Colonic mucosa (tissue), 4 donors: ENCODE measurements around the gene ATP9B. TPM values are rescaled to one million over a fixed set of nuclear protein-coding genes. Genes with fewer than 3 reads are reported as not detected.

Experiments used
- DNase-seq: peaks from one replicate; pipeline ENCODE4 v3.0.0-alpha.2; 2020
- H3K27ac ChIP-seq: fragments of 200-600 bp; one replicate; pipeline ENCODE4 v1.8.0; 2021
- H3K27me3 ChIP-seq: fragments of 200-600 bp; one replicate; pipeline ENCODE4 v1.8.0; 2021
- H3K36me3 ChIP-seq: fragments of 200-600 bp; one replicate; pipeline ENCODE4 v1.8.0; 2021
- H3K4me1 ChIP-seq: fragments of 200-600 bp; one replicate; pipeline ENCODE4 v1.8.0; 2021; ENCODE audit warnings: mild to moderate bottlenecking
- H3K4me3 ChIP-seq: fragments of 200-600 bp; one replicate; pipeline ENCODE4 v1.8.0; 2021
- H3K9ac ChIP-seq, 2 donors: one replicate each; pipeline ENCODE4 v1.7.0; 2013; ENCODE audit warnings: control low read depth in 2 of 2, low read depth in 2 of 2, low read length in 2 of 2
- H3K9me3 ChIP-seq: fragments of 200-600 bp; one replicate; pipeline ENCODE4 v1.8.0; 2021
- intact Hi-C: fragments of 100-400 bp; cut with DNase I; formaldehyde crosslinking; loops from one replicate; pipeline ENCODE4 v1.14.1; 2022
- total RNA-seq, 2 donors: library from RNA; stranded (reverse); fragmentation: NEBNext Ultra II Directional in 1 of 2; extraction: Animal tissue kit (Norgen Biotek cat#: 25700) in 1 of 2; gene quantifications; one replicate each; pipeline ENCODE4 v1.2.1, GENCODE V29; 2021
- TF ChIP-seq, protein P1 (sequence below): fragments of 200-600 bp; IDR thresholded peaks from one replicate; pipeline ENCODE4 v1.8.0; 2022; ENCODE audit warnings: antibody characterized with exemption, mild to moderate bottlenecking
- donor health status: healthy.
- donor health status: DM: no; HTN: no; CAD: no.
- donor health status: DM: no; HTN: no; CAD: no.

ATP9B gene
- total RNA-seq, 2 donors from 2014 or later: 20.4 to 30.3 TPM

DNA sequence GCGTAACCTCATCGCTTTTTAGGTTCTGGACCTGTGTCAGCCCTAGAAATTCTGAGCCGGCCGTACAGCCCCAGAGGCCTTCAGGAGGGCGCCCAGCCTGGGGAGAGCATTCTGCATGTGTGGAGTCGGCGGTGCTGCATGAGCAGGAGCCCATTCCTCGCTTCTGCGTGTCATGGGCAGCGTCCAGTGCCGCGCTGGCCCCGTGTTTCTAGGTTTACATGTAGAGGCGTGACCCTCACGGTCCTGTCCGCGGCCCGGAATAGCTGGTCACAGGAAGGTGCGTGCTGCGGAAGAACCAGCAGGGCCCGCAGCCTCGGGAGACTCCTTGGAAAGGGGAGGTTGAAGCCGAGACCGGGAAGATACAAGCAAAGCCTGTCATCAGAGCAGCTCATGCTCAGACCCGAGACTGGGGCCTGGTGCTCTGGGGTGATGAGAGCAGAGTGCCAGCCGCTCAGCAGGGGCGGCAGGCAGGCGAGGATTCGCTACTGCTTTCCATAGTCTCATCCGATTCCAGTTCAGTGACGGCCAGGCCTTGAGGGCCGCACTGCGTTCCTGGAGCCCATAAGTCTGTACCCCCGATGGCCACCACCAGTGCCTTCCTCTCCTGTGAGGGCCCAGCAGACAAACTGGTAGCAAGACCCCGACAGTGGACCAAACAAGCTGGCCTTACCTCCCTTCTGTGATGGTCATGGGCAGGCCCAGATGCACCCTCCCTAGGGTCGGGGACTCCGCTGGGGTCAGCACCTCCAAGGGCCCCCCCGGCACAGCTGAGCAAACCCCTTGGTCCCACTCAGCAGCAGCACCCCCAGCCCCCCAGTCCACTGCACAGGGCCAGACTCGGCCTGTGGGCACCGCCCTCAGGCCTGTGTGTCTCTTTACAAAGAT, 311.0 kb downstream of the ATP9B start:
- no peaks in the 10 kb centered on the region for H3K36me3 ChIP-seq
- no peaks in the 10 kb centered on the region for H3K27me3 ChIP-seq
- intact Hi-C loops: loop anchor here (1.0 to 5.0 kb wide), 2 partner anchors 147 to 263 kb away; no protein-coding TSS in a partner anchor
- H3K4me3 ChIP-seq: no peak overlapping the region
- H3K9ac ChIP-seq: no peak overlapping the region
- no peaks in the 10 kb centered on the region for H3K9me3 ChIP-seq
- TF ChIP-seq, protein P1, sequence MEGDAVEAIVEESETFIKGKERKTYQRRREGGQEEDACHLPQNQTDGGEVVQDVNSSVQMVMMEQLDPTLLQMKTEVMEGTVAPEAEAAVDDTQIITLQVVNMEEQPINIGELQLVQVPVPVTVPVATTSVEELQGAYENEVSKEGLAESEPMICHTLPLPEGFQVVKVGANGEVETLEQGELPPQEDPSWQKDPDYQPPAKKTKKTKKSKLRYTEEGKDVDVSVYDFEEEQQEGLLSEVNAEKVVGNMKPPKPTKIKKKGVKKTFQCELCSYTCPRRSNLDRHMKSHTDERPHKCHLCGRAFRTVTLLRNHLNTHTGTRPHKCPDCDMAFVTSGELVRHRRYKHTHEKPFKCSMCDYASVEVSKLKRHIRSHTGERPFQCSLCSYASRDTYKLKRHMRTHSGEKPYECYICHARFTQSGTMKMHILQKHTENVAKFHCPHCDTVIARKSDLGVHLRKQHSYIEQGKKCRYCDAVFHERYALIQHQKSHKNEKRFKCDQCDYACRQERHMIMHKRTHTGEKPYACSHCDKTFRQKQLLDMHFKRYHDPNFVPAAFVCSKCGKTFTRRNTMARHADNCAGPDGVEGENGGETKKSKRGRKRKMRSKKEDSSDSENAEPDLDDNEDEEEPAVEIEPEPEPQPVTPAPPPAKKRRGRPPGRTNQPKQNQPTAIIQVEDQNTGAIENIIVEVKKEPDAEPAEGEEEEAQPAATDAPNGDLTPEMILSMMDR: no peak
- H3K27ac ChIP-seq: no peak overlapping the region
- DNase-seq: no peak
- no peaks in the 10 kb centered on the region for H3K4me1 ChIP-seq

DNA sequence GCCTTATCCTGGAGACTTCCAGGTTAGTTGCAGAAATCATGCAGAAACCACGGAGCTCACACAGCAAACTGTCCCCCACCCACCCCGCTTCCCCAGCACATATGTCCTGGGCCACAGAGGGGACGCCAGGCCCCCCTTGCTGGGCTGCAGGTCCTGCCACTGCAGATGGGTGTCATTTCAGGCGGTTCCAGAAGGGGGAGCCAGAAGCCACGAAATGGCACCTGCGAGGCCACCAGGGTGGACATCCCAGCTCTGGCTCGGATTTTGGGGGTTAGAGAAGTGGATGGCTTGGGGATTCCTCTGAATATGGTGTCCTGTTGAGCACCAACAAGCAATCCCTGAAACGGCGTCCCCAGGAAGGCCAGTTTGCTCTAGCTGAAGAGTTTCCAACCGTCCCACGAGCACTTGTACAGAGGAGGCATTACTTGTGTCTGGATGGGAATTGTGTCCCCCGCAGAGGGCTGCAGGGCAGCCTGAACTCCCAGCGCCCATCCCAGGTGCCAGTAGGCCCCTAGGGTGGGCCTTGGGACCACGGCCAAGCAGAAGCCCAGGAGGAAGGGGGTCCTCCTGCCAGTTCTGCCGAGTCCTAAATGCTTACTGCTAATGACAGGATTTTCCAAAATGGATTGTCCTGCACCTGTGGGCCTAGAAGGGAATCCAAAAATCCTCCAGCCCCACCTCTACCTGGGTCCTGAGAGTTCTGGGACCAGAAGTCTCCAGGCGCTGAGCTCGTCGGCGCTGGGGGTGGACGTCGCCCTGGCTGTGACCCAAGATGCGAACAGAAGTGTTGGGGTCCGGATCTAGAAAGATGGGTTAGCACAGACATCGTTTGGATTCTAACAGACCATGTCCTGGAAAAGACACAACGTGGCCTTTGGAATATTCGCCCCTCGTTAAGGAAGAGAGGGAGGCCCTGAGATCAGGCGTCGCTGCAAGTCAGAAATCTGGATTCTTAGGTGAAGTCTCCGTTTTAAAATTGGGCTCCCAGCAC, 311.9 kb downstream of the ATP9B start:
- H3K4me3 ChIP-seq: no peak overlapping the region
- H3K4me1 ChIP-seq: no peaks in the 10 kb centered on the region
- intact Hi-C loops: loop anchor here (5.0 kb wide), 1 partner anchor 146 kb away; no protein-coding TSS in a partner anchor
- no peak overlapping the region for H3K9ac ChIP-seq
- no peaks in the 10 kb centered on the region for H3K9me3 ChIP-seq
- H3K27ac ChIP-seq: no peak overlapping the region
- DNase-seq: peak; percentile 72
- no peaks in the 10 kb centered on the region for H3K27me3 ChIP-seq
- H3K36me3 ChIP-seq: no peaks in the 10 kb centered on the region
- TF ChIP-seq, protein P1: peak; percentile 74

DNA sequence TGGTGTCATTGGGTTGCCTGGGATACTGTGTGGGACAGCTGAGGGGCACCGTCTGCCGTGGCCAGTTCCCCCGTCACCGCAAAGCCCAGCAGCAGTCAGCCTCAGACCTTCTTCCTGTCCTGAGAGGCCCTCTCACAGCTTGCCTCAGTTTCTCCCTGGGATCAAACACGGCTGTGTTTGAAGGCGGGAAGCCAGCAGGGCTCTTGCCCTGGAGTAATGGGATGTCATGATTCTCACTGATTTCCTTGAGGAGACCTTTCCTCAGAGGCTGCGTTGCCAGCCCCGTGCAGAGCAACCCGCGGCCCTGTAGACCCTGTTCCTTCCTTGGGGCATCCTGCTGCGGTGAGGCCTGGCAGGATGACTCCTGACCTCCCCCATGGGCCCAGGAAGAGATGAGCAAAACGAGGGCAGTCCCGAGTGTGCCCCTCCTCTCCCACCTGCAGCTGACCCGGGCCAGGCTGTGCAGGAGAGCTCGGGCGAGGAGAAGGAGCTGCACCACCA, 312.7 kb downstream of the ATP9B start:
- intact Hi-C loops: loop anchor here (5.0 kb wide), 1 partner anchor 145 kb away; no protein-coding TSS in a partner anchor

DNA sequence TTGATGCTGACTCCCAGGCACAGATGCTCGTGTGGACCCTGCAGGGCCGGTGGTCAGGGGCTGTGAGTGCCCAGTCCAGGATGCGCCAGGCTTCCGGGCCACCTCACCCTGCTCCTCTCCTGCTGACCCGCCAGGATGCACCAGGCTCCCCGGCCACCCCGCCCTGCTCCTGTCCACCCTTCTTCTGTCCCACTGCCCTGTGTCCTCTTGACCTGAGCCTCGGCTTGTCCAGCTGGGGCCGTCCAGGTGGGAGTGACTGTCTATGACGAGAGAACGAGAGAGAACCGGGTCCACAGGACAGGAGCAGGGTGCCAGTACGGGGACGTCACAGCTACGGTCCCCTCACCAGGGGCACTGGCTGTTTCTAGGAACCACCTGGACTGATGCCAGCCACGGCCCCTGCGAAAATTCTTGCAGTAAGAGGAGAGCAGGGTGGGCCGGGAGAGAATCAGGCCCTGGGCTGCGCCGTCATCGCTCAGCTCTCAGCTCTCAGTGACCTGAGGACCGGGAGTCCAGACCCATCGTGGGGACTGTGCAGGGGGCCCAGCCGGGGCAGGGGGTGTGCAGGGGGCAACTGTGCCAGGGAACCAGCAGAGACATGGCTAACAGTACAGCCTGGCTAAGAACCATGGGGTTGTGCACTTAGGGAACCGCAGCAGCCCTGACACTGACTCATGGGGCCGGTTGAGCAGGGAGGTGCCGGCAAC, 313.6 kb downstream of the ATP9B start:
- Histone ChIP-seq H3K27ac (no peak overlapping the region), H3K36me3 (no peaks in the 10 kb centered on the region), H3K4me3 (no peak overlapping the region), H3K4me1 (no peaks in the 10 kb centered on the region), H3K9me3 (no peaks in the 10 kb centered on the region), H3K27me3 (no peaks in the 10 kb centered on the region), H3K9ac (no peak overlapping the region)
- DNase-seq: no peak
- intact Hi-C loops: loop anchor here (5.0 kb wide), 1 partner anchor 144 kb away; no protein-coding TSS in a partner anchor
- TF ChIP-seq, protein P1: no peak

More for the DNA sequence above, 312.7 kb downstream of the ATP9B start:
- Histone ChIP-seq H3K27ac (no peak overlapping the region), H3K4me3 (no peak overlapping the region), H3K9ac (no peak overlapping the region), H3K27me3 (no peaks in the 10 kb centered on the region), H3K9me3 (no peaks in the 10 kb centered on the region), H3K36me3 (no peaks in the 10 kb centered on the region), H3K4me1 (no peaks in the 10 kb centered on the region)
- no peak for DNase-seq
- TF ChIP-seq, protein P1: no peak
